Measurements from ENCODE around the gene CBFA2T2.

The CBFA2T2 gene

DNA sequence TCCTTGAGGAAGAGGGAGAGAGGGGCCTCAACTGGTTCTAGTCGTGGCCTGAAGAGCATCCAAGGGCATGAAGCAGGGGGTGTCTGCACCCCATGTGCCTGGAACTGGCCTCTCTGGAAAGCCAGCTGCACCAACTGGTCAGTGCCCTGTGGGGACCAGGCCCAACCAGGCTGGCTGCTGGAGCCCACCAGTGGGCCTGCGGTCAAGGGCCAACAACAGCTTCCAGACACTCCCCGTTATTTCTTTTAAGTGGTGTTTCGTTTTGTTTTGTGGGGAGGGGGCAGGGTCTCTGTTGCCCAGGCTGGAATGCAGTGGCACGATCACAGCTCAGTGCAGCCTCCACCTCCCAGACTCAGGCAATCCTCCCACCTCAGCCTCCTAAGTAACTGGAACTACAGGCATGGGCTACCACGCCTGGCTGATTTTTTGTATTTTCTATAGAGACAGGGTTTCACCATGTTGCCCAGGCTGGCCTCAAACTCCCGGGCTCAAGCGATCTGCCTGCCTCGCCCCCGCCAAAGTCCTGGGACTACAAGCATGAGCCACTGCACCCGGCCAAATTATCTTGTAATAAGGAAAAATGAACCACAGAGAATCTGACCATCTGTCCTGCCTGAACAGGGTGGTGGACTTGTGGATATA lies 160.3 kb downstream of the CBFA2T2 start:
- DNase-seq (ENCODE audit: low read depth in 2 of 2, low spot score in 1 of 2), result no peak

DNA sequence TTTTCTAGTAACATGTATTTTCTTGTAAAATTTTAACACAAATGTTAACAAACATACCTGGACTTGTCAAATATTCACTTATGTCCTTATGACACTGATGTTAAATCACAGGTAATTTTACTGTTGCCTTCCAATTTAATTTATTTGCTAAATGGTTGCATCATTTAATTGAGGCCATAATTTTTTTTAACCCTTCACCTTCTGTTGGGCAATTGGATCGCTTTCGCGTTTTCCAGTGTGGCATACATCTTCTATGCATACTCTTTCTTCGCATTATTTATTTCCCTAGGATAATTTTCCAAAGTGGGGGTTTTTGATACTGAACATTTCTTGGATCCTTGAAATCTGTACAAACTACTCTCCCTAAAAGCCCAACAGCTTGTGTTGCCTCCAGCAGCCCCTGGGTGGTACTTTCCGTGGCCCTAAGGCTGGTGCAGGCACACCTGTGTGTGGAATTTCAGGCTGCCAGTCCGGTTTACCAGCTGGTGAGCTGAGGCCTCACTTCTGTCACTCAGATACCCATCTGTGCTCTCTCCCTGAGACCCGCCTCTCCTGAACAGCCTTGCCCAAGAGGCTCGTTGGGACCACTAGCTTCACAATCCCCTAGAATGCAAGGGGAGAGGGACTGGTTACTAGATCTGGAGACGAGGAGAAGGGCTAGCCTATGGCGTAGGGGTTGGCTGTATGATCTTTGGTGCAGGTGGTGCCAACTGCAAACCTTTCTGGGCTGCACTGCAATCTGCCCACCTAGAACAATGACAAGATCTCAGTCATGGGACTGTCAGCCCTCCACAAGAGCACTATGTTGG lies 161.1 kb downstream of the CBFA2T2 start:
- DNase-seq (ENCODE audit: low read depth in 2 of 2, low spot score in 1 of 2), result no peak

GRCh38 chr20:33651562-33652048 lies 161.7 kb downstream of the CBFA2T2 start:
- no peak for DNase-seq (ENCODE audit: low read depth in 2 of 2, low spot score in 1 of 2)

DNA sequence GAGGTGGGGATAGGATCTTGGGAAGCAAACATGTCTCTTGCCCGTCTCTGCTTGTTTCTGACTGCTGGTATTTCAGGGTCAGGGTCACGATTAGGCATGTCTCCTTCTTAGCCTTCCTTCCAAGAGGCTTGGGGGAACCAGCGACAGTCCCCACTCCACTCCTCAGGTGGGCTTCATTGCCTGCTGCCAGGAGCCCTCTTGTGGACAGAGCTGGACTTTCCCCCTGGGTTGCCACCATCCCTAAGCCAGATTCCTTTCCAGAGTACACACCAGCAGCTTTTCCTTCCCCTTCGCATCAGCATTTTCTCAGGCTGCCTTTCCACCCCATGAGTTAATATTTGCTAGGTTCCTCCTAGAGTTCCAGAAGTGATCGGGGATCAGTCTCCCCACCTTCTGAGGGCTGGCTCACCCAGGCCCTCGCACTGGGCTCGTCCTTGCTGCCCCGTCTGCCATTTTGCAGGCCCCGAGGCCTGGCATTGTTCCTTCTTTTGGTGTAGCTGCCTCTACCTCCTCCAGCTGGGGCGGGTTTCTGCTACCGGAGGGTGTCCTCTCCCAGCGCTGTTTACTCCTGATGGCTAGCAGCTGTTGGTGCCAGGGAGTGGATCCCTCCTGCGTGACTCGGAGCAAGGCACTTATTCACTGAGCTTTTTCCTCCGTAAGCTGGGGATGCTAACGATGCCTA lies 163.5 kb downstream of the CBFA2T2 start:
- DNase-seq (ENCODE audit: low read depth in 2 of 2, low spot score in 1 of 2), result no peak

- DNase-seq (ENCODE audit: low read depth in 2 of 2, low spot score in 1 of 2), result no peak
These were observed 164.2 kb downstream of the CBFA2T2 start for GRCh38 chr20:33653900-33654596.

- no peak for DNase-seq (ENCODE audit: low read depth in 2 of 2, low spot score in 1 of 2)
These were observed 164.8 kb downstream of the CBFA2T2 start for GRCh38 chr20:33654680-33655161.

- DNase-seq (ENCODE audit: low read depth in 2 of 2, low spot score in 1 of 2), result no peak
These were observed 165.3 kb downstream of the CBFA2T2 start for GRCh38 chr20:33655164-33655563.

DNA sequence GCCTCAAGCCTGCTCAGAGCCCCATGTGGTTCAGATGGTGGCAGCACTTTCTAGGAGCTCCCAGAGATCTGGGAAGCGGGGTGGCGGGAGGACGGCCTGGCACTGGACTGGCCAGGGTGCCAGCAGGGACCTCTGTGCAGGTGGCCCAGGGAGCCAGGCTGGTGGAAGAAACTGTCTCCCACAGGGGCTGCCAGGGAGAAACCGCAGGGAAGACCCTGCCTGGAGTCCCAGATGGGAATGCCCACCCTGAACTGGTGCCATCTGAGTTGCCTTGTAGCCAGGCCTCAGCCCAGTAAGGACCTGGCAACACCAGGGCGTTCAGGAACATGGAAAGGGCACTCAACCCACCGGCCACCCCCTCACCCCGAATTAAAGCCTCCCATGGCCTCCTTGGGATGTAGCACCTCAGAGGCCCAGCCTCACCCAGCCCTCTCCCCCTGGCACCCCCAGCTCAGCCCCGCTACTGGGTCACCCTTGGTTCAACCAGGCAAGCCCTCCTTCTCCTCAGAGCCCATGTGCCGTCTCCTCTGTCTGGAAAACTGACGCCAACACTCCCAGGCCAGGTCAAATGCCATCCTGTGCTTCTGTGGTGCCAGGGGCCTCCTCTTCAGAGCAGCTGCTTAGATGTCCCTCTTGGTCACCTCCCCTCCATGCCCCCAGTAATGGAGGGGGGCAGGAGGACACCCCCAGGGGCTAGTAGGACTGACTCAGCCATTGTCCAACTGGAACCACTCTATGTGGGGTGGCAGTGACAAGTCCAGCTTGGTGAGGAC lies 166.3 kb downstream of the CBFA2T2 start:
- no peak for DNase-seq (ENCODE audit: low read depth in 2 of 2, low spot score in 1 of 2)

GRCh38 chr20:33656783-33657703 lies 167.1 kb downstream of the CBFA2T2 start:
- DNase-seq (ENCODE audit: low read depth in 2 of 2, low spot score in 1 of 2), result no peak

GRCh38 chr20:33657704-33658095 lies 167.8 kb downstream of the CBFA2T2 start:
- no peak for DNase-seq (ENCODE audit: low read depth in 2 of 2, low spot score in 1 of 2)

DNA sequence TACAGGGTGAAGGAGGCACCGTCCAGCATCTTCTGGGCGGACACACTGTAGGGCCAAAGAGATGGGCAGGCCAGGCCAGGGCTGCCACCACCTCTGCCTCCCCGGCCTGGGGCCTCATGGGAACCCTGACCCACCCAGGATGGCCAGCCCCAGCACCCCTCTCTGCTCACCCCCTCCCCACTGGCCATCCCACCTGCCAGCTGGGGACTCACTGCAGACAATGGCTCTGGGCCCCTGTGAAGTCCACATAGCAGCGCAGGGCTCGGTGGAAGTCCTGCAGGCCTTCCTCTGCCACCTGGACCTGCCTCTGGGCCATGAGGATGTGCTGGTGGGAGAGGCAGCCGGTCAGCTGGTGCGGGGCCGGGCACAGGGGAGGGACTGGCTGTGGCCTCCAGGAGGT lies 168.6 kb downstream of the CBFA2T2 start:
- no peak for DNase-seq (ENCODE audit: low read depth in 2 of 2, low spot score in 1 of 2)

- DNase-seq (ENCODE audit: low read depth in 2 of 2, low spot score in 1 of 2), result no peak
These were observed 169.0 kb downstream of the CBFA2T2 start for GRCh38 chr20:33658929-33659328.

- no peak for DNase-seq (ENCODE audit: low read depth in 2 of 2, low spot score in 1 of 2)
These were observed 169.6 kb downstream of the CBFA2T2 start for GRCh38 chr20:33659341-33660034.

DNA sequence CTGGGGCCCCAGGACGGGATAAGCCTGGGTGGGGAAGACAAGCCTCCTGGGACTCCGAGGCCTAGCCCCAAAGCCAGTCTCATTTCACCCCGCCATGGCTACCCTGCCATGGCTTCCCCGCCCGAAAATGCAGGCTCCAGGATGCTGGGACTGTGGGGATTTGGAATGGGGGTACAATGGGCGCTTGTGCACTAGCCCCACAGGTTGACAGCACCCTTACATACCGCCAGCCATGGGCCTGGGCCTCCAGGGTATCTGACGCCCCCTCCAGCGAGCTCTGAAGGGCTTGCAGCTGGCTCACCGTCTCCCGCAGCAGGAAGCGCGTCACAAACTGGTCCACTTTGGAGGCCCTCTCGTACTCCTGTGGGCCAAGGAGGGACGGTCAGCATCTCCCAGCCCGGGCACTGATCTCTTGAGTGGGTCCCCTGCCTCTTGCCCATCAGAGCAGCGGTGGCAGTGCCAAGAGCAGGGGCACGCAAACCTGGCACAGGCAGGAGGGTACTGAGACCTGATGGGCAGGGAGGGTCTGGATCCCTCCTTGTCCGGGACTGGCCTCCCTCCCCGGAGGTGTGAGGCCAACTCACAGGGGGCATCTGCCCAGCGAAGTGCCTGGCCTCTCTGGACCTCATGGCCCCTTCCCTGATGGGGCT lies 170.3 kb downstream of the CBFA2T2 start:
- no peak for DNase-seq (ENCODE audit: low read depth in 2 of 2, low spot score in 1 of 2)

- no peak for DNase-seq (ENCODE audit: low read depth in 2 of 2, low spot score in 1 of 2)
These were observed 170.8 kb downstream of the CBFA2T2 start for GRCh38 chr20:33660685-33661058.

DNA sequence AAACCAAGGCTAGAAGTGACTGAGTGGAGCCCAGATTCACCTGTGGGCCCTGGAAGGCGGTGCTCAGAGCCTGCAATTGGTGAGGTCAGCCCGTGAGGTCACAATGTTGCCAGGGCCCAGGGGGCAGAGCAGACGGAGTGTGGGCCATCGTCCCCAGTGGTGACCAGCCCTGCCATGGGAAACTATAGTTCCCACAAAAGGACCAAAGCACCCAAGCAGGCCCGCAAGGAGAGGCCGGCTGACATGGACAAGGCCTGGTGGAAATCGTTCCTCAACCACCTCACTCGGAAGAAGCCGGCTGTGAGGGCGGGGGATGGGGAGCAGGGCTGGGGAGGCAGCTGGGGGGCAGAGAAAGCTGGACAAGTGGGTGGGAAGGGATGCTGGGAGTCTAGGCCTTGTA lies 172.3 kb downstream of the CBFA2T2 start, which contains the start of gene C20orf144:
Gene C20orf144, plus strand, starts transcription at position 156 of the 400 bp plus-strand sequence. Its CDS starts 19 bp downstream, at position 175.
- DNase-seq (ENCODE audit: low read depth in 2 of 2, low spot score in 1 of 2), result no peak

DNA sequence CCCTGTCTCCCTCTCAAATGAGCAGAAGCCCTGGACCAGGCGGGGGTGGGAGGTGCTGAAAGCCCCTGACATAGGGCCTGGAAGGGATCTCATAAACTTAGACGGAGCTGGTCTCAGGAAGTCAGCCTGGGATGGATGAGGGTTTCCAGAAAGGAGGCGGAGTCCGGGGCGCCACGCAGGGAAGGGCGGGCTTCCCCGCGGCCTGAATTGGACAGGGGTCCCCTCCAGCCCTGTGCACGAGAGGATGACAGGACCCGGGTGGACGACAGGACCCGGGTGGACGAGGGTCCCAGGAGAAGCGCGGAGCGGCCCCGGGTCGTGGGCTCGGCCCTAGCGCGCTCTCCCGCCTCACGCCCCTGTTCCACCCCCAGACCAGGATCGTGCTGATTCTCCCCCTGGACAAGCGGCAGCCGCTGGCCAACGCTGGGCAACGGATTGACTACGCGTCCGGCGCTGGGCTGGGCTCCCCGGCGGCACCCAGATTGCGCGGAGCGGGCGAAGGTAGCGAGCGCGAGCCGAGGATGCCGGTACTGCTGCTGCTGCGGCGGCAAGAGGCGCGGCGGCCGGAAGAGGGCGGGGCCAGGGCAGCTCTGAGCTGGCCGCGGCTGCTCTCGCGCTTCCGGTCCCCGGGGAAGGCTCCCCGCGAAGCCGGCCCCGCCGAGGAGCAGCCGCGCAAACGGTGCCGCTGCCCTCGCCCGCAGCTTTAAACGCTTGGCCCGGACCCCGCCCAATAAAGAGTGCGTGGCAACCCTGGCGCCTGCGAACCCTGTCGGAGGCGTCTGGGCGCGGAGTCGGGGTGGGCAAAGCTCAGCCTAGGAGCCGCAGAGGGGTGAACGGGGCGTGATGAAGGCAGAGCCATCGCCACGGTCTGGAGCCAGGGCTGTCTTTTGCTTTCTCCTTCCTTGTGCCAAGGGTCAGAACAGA lies 173.5 kb downstream of the CBFA2T2 start:
- peak; percentile 57 to 66 for DNase-seq (ENCODE audit: low read depth in 2 of 2, low spot score in 1 of 2)

All from stimulated activated CD8-positive, alpha-beta memory T cell treated with anti-CD3 and anti-CD28 coated beads, Interleukin-4, amount 100 ng/mL, for 1 hour (primary cell).